K562 (cell line): ENCODE measurements around the gene SELENOM. TPM values are rescaled to one million over a fixed set of nuclear protein-coding genes. Genes with fewer than 3 reads are reported as not detected.

Experiments used
- ATAC-seq: fragments of 200-7000 bp; cut with Tn5 transposase; 3 replicates; pipeline ENCODE4 v1.9.1; 2020; ENCODE audit warnings: moderate library complexity
- BruUV-seq: library from RNA; stranded (reverse); fragments of 400-500 nt; replicated peaks from 2 replicates; lab custom pipeline; 2021; lab: Mats Ljungman, UMichigan
- CTCF ChIA-PET: fragments of 300-600 bp; formaldehyde crosslinking; extraction: SDS; loops from one replicate; lab custom pipeline; 2021; ENCODE audit warnings: low intra/inter-chr PET ratio; lab: Yijun Ruan, JAX
- POLR2A ChIA-PET: fragments of 300-600, 350-650 bp; sonication (Branson Sonifier 250); formaldehyde crosslinking; extraction: SDS; loops from one replicate; lab custom pipeline; 2021; ENCODE audit warnings: antibody characterized with exemption, inconsistent platforms; lab: Yijun Ruan, JAX
- DNase-seq, 4 experiments: peaks; one replicate each; pipeline versions ENCODE4 v3.0.0 to v3.0.0-alpha.2; 2011 to 2018; ENCODE audit warnings: low spot score in 3 of 4, mixed read lengths in 3 of 4; ENCODE audit errors: extremely low read depth in 1 of 4
- FAIRE-seq: peaks from 2 replicates; lab custom pipeline; 2011; peaks lifted over from hg19 to GRCh38; lab: Jason Lieb, UNC
- H2AFZ ChIP-seq: 2 replicates; pipeline ENCODE4 v1.6.0; 2011; ENCODE audit warnings: low read depth, low read length, control low read depth, inconsistent platforms
- H3K27ac ChIP-seq: fragments of 200-600 bp; 3 replicates; pipeline ENCODE4 v1.8.0; 2011; ENCODE audit warnings: low read depth, mild to moderate bottlenecking, control low read depth, inconsistent platforms, low read length, moderate library complexity, mixed read lengths; ENCODE audit errors: extremely low read depth
- H3K27me3 ChIP-seq, 2 experiments: fragments of 300-600 bp in 1 of 2; 2 replicates in 1 of 2; 3 replicates in 1 of 2; pipeline versions ENCODE4 v1.6.0 to v1.8.0; 2011; ENCODE audit warnings: inconsistent platforms in 2 of 2, low read length in 2 of 2, mild to moderate bottlenecking in 1 of 2, mixed read lengths in 1 of 2, moderate library complexity in 1 of 2; ENCODE audit not compliant: control insufficient read depth in 2 of 2, insufficient read depth in 2 of 2
- H3K36me3 ChIP-seq: fragments of 300-600 bp; 3 replicates; pipeline ENCODE4 v1.8.0; 2011; ENCODE audit warnings: mild to moderate bottlenecking, low read length, inconsistent platforms; ENCODE audit not compliant: control insufficient read depth, insufficient read depth
- H3K4me1 ChIP-seq, 2 experiments: fragments of 200-600 bp in 1 of 2; replicated peaks in 1 of 2; 2 replicates in 1 of 2; 3 replicates in 1 of 2; pipeline versions ENCODE4 v1.5.1 to v1.8.0; 2011; ENCODE audit warnings: inconsistent platforms in 2 of 2, low read length in 2 of 2, mild to moderate bottlenecking in 1 of 2, mixed read lengths in 1 of 2, moderate library complexity in 1 of 2; ENCODE audit not compliant: control insufficient read depth in 2 of 2, insufficient read depth in 2 of 2
- H3K4me2 ChIP-seq: 2 replicates; pipeline ENCODE4 v1.6.1; 2011; ENCODE audit warnings: low read length, control low read depth, inconsistent platforms, mixed read lengths; ENCODE audit not compliant: insufficient read depth
- H3K4me3 ChIP-seq: fragments of 200-600 bp; sonication (generic), shearing (Covaris generic); 2 replicates; pipeline ENCODE4 v1.5.1; 2016; ENCODE audit warnings: control low read depth, inconsistent platforms
- H3K79me2 ChIP-seq: fragments of 200-600 bp; 3 replicates; pipeline ENCODE4 v1.8.0; 2011; ENCODE audit warnings: low read length, inconsistent platforms; ENCODE audit not compliant: control insufficient read depth, insufficient read depth
- H3K9ac ChIP-seq, 2 experiments: 2 replicates each; pipeline versions ENCODE4 v1.6.0 to v1.6.1; 2011; ENCODE audit warnings: low read depth in 2 of 2, low read length in 2 of 2, control low read depth in 1 of 2, inconsistent platforms in 1 of 2, mild to moderate bottlenecking in 1 of 2, mixed read lengths in 1 of 2; ENCODE audit not compliant: insufficient read depth in 1 of 2
- H3K9me1 ChIP-seq: one replicate; pipeline ENCODE4 v1.6.0; 2011; ENCODE audit warnings: inconsistent platforms, mild to moderate bottlenecking, low read length, moderate library complexity; ENCODE audit not compliant: control insufficient read depth, insufficient read depth
- H3K9me3 ChIP-seq: replicated peaks from 2 replicates; pipeline ENCODE4 v1.5.1; 2011; ENCODE audit warnings: low read depth, low read length, inconsistent platforms; ENCODE audit not compliant: control insufficient read depth, insufficient read depth
- H4K20me1 ChIP-seq: replicated peaks from 2 replicates; pipeline ENCODE4 v1.6.1; 2011; ENCODE audit warnings: low read length, inconsistent platforms, mixed read lengths; ENCODE audit not compliant: control insufficient read depth, insufficient read depth
- ARID2 ChIP-seq: fragments of 450-650 bp; IDR thresholded peaks from 2 replicates; pipeline ENCODE4 v1.6.1; 2017; ENCODE audit warnings: antibody characterized with exemption, mild to moderate bottlenecking
- CTBP1 ChIP-seq: fragments of 450-650 bp; IDR thresholded peaks from 2 replicates; pipeline ENCODE4 v1.6.1; 2016; ENCODE audit warnings: borderline replicate concordance
- HCFC1 ChIP-seq: IDR thresholded peaks from 2 replicates; pipeline ENCODE4 v1.6.1; 2012; ENCODE audit warnings: low read depth, low read length, improper control_type of control experiment
- HDAC1 ChIP-seq, 2 experiments: fragments of 450-650 bp; IDR thresholded peaks; 2 replicates each; pipeline ENCODE4 v1.6.1; 2016 to 2017; ENCODE audit warnings: inconsistent platforms in 1 of 2, mild to moderate bottlenecking in 1 of 2, moderate library complexity in 1 of 2
- ILK ChIP-seq: fragments of 450-650 bp; IDR thresholded peaks from 2 replicates; pipeline ENCODE4 v1.6.1; 2016; ENCODE audit warnings: missing genetic modification characterization, low read depth, mild to moderate bottlenecking, missing compliant biosample characterization, moderate library complexity, borderline replicate concordance
- KDM2B ChIP-seq: fragments of 250-450 bp; sonication (Bioruptor Pico); IDR thresholded peaks from 2 replicates; pipeline ENCODE4 v1.8.0; 2021; ENCODE audit warnings: mild to moderate bottlenecking, moderate library complexity
- MTA2 ChIP-seq: fragments of 450-650 bp; IDR thresholded peaks from 2 replicates; pipeline ENCODE4 v1.6.1; 2016; ENCODE audit warnings: low read depth
- NCOR1 ChIP-seq: fragments of 450-650 bp; IDR thresholded peaks from 2 replicates; pipeline ENCODE4 v1.6.1; 2016; ENCODE audit warnings: mild to moderate bottlenecking, moderate library complexity
- NUFIP1 ChIP-seq: fragments of 450-650 bp; IDR thresholded peaks from 2 replicates; pipeline ENCODE4 v1.6.1; 2018; ENCODE audit not compliant: partially characterized antibody
- SMC3 ChIP-seq: conservative IDR thresholded peaks from 2 replicates; pipeline ENCODE4 v1.6.1; 2011; ENCODE audit warnings: low read depth, low read length, improper control_type of control experiment; ENCODE audit not compliant: insufficient read depth
- XRCC4 ChIP-seq: IDR thresholded peaks from one replicate; pipeline ENCODE4 v1.6.1; 2011; ENCODE audit not compliant: insufficient read depth, insufficient read length; ENCODE audit errors: extremely low read depth
- ZNF699 ChIP-seq: fragments of 250-450 bp; sonication (Bioruptor Pico); IDR thresholded peaks from 2 replicates; pipeline ENCODE4 v1.8.0; 2021; ENCODE audit warnings: mild to moderate bottlenecking, moderate library complexity; ENCODE audit not compliant: insufficient replicate concordance
- WGBS: fragments of 100-300 bp; shearing (Covaris generic); methylation state at CpG from one replicate; pipeline ENCODE4 v1.1.6; 2016; ENCODE audit warnings: low coverage, mixed read lengths; ENCODE audit not compliant: insufficient coverage; ENCODE audit errors: missing lambda C conversion rate; 5-methylcytosine and 5-hydroxymethylcytosine counted together
- in situ Hi-C: fragments of 300-500 bp; cut with MboI; formaldehyde crosslinking; loops from 4 replicates; pipeline ENCODE4 v1.15.0; 2018; ENCODE audit warnings: inconsistent platforms, mixed read lengths
- intact Hi-C: fragments of 100-400 bp; cut with micrococcal nuclease; formaldehyde crosslinking; loops from 2 replicates; pipeline ENCODE4 v1.14.2; 2022
- polyA plus RNA-seq, 8 experiments: library from polyadenylated mRNA; depleted of rRNA in 4 of 8; stranded (reverse) in 5 of 8; unstranded in 3 of 8; fragments of >200 nt; fragmentation: Nextera tagmentation in 2 of 8; fragmentation: Illumina TruSeq in 1 of 8; extraction: Ambion mirVana in 2 of 8; extraction: Trizol in 1 of 8; gene quantifications; 2 replicates each; pipeline versions ENCODE4 v1.2.1 to v1.2.3, GENCODE V29; 2011 to 2014; ENCODE audit warnings: inconsistent platforms in 1 of 8, missing spikeins in 1 of 8
- total RNA-seq, 7 experiments: library from RNA; depleted of rRNA in 6 of 7; stranded (reverse); fragments of >200 nt in 6 of 7; fragmentation: Illumina TruSeq in 2 of 7; extraction: Trizol in 2 of 7; gene quantifications; 2 replicates each; pipeline versions ENCODE4 v1.2.1 to v1.2.3, GENCODE V29; 2011 to 2021; ENCODE audit warnings: low replicate concordance in 1 of 7
- TF ChIP-seq, protein P1 (sequence below): fragments of 150-350 bp; IDR thresholded peaks from 2 replicates; pipeline ENCODE4 v1.6.1; 2014; ENCODE audit warnings: low read depth, mild to moderate bottlenecking, low read length, borderline replicate concordance
- TF ChIP-seq, protein P2 (sequence below): fragments of 250-450 bp; sonication (Bioruptor Pico); IDR thresholded peaks from 2 replicates; pipeline ENCODE4 v1.4.0; 2020; ENCODE audit warnings: mild to moderate bottlenecking, moderate library complexity, borderline replicate concordance
- TF ChIP-seq, protein P3 (sequence below): sonication (generic); formaldehyde crosslinking; IDR thresholded peaks from 2 replicates; pipeline ENCODE4 v1.5.0; 2020; ENCODE audit warnings: missing genetic modification reagents

SELENOM gene
- total and polyA plus RNA-seq, 9 of the 15 experiments (the other 6 are each of a cell fraction or from before 2014, with no cell fraction given) = 1.2 to 10.6 (median 3.7) TPM

DNA sequence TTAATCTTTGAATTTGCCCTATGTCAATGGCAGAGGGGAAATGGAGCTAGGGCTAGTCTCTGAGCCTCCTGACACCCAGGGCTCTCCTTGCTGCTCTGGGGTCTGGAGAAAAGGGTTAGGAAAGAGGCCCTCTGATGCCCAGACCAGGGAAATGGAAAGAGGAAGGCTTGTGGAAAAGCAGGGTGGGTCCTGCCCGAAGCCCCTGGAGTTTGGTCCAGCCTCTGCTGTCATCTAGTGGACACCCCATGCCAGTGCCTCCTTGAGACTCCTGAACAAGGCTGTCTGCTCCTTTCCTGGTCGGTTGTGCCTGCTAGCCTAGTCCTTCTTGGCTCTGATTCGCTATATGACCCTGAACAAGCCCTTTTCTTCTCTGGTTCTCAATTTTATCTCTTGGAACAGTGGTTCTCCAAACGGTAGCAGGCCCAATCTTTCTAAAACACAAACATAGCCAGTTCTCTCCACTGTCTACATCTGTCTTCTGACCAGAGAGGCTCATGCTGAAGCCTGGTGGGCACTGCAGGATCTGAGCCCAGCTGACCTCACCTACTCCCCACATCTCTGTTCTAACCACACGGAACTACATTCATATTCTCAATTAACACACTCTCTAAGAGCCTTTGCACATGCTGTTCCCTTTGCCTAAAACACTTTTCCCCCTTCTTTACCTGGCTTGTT is 41.7 kb upstream of the SELENOM start:
- 0% methylated on average over 3 of the region's 5 CpGs for WGBS
- no peak overlapping the region for H3K9ac ChIP-seq
- H4K20me1 ChIP-seq = no peaks in the 10 kb centered on the region
- intact Hi-C loops (loop anchor here (1.0 to 2.0 kb wide), 3 partner anchors 42 to 82 kb away; partner anchors contain the start of gene SELENOM), in situ Hi-C loops (no loop called here)
- H3K4me3 ChIP-seq = no peak overlapping the region
- FAIRE-seq (peak; percentile 85), DNase-seq (peak; percentile 48 to 76 (median 61)), ATAC-seq (peak; percentile 98)
- H3K9me3 ChIP-seq = no peaks in the 10 kb centered on the region
- H3K79me2 ChIP-seq = no peaks in the 10 kb centered on the region
- no TSS peak for BruUV-seq
- H3K9me1 ChIP-seq = no peaks in the 10 kb centered on the region
- no peak overlapping the region for H3K4me2 ChIP-seq
- no peaks in the 10 kb centered on the region for H3K36me3 ChIP-seq
- no peaks in the 10 kb centered on the region for H3K27me3 ChIP-seq
- no peak overlapping the region for H3K27ac ChIP-seq
- no peaks in the 10 kb centered on the region for H3K4me1 ChIP-seq
- ChIA-PET CTCF (interaction anchor here (0.6 to 1.7 kb wide), 7 partner anchors 41 to 386 kb away, joined by 3 to 18 read pairs (median 4); partner anchors contain the start of gene SELENOM), POLR2A (interaction anchor here (1.6 kb wide), 1 partner anchor 10 kb away, joined by 4 read pairs; no protein-coding TSS in a partner anchor)
- H2AFZ ChIP-seq = 0 out of 2 replicates have a peak overlapping the region, but pooled peaks have one; percentile 49
- no peak for TF ChIP-seq HCFC1
- no peak for TF ChIP-seq ILK (tag)
- no peak for TF ChIP-seq KDM2B
- TF ChIP-seq HDAC1 (IDR thresholded peaks at IDR 0.05) = no peak
- TF ChIP-seq SMC3 = peak; percentile 75
- TF ChIP-seq, protein P1, sequence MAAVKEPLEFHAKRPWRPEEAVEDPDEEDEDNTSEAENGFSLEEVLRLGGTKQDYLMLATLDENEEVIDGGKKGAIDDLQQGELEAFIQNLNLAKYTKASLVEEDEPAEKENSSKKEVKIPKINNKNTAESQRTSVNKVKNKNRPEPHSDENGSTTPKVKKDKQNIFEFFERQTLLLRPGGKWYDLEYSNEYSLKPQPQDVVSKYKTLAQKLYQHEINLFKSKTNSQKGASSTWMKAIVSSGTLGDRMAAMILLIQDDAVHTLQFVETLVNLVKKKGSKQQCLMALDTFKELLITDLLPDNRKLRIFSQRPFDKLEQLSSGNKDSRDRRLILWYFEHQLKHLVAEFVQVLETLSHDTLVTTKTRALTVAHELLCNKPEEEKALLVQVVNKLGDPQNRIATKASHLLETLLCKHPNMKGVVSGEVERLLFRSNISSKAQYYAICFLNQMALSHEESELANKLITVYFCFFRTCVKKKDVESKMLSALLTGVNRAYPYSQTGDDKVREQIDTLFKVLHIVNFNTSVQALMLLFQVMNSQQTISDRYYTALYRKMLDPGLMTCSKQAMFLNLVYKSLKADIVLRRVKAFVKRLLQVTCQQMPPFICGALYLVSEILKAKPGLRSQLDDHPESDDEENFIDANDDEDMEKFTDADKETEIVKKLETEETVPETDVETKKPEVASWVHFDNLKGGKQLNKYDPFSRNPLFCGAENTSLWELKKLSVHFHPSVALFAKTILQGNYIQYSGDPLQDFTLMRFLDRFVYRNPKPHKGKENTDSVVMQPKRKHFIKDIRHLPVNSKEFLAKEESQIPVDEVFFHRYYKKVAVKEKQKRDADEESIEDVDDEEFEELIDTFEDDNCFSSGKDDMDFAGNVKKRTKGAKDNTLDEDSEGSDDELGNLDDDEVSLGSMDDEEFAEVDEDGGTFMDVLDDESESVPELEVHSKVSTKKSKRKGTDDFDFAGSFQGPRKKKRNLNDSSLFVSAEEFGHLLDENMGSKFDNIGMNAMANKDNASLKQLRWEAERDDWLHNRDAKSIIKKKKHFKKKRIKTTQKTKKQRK = no peak
- no peak for TF ChIP-seq XRCC4
- 0 out of 2 replicates have a peak, but pooled peaks have one; percentile 12 for TF ChIP-seq CTBP1
- peak; percentile 81 for TF ChIP-seq ARID2
- no peak for TF ChIP-seq ZNF699 (CRISPR knock-in tag)
- TF ChIP-seq, protein P2, sequence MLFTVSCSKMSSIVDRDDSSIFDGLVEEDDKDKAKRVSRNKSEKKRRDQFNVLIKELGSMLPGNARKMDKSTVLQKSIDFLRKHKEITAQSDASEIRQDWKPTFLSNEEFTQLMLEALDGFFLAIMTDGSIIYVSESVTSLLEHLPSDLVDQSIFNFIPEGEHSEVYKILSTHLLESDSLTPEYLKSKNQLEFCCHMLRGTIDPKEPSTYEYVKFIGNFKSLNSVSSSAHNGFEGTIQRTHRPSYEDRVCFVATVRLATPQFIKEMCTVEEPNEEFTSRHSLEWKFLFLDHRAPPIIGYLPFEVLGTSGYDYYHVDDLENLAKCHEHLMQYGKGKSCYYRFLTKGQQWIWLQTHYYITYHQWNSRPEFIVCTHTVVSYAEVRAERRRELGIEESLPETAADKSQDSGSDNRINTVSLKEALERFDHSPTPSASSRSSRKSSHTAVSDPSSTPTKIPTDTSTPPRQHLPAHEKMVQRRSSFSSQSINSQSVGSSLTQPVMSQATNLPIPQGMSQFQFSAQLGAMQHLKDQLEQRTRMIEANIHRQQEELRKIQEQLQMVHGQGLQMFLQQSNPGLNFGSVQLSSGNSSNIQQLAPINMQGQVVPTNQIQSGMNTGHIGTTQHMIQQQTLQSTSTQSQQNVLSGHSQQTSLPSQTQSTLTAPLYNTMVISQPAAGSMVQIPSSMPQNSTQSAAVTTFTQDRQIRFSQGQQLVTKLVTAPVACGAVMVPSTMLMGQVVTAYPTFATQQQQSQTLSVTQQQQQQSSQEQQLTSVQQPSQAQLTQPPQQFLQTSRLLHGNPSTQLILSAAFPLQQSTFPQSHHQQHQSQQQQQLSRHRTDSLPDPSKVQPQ (CRISPR knock-in tag) = no peak
- TF ChIP-seq NCOR1 = no peak
- no peak for TF ChIP-seq MTA2
- TF ChIP-seq, protein P3, sequence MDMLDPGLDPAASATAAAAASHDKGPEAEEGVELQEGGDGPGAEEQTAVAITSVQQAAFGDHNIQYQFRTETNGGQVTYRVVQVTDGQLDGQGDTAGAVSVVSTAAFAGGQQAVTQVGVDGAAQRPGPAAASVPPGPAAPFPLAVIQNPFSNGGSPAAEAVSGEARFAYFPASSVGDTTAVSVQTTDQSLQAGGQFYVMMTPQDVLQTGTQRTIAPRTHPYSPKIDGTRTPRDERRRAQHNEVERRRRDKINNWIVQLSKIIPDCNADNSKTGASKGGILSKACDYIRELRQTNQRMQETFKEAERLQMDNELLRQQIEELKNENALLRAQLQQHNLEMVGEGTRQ (CRISPR knock-in tag) = no peak
- TF ChIP-seq NUFIP1 = no peak
